Measurements from ENCODE around the gene CLEC10A. TPM values are rescaled to one million over a fixed set of nuclear protein-coding genes. Genes with fewer than 3 reads are reported as not detected.

Gene CLEC10A
- total RNA-seq, 1 donor from 2014 or later, result not detected

- no peaks in the 10 kb centered on the region for H3K4me1 Mint-ChIP-seq
- H3K36me3 Mint-ChIP-seq, result no peaks in the 10 kb centered on the region
- no peaks in the 10 kb centered on the region for H3K9me3 Mint-ChIP-seq
- DNase-seq (ENCODE audit: low spot score in 2 of 2, unreplicated experiment in 2 of 2), result no peak
- H3K27ac Mint-ChIP-seq, result no peak overlapping the region
- H3K4me3 Mint-ChIP-seq, result no peak overlapping the region
- H3K27me3 Mint-ChIP-seq (ENCODE audit: low read depth), result no peaks in the 10 kb centered on the region
- TF ChIP-seq, protein P1, sequence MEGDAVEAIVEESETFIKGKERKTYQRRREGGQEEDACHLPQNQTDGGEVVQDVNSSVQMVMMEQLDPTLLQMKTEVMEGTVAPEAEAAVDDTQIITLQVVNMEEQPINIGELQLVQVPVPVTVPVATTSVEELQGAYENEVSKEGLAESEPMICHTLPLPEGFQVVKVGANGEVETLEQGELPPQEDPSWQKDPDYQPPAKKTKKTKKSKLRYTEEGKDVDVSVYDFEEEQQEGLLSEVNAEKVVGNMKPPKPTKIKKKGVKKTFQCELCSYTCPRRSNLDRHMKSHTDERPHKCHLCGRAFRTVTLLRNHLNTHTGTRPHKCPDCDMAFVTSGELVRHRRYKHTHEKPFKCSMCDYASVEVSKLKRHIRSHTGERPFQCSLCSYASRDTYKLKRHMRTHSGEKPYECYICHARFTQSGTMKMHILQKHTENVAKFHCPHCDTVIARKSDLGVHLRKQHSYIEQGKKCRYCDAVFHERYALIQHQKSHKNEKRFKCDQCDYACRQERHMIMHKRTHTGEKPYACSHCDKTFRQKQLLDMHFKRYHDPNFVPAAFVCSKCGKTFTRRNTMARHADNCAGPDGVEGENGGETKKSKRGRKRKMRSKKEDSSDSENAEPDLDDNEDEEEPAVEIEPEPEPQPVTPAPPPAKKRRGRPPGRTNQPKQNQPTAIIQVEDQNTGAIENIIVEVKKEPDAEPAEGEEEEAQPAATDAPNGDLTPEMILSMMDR (IDR thresholded peaks at IDR 0.05; ENCODE audit: unreplicated experiment), result no peak
Observed at GRCh38 chr17:7109461-7110322, 29.6 kb upstream of the CLEC10A start.

GRCh38 chr17:7108981-7109380, 28.9 kb upstream of the CLEC10A start:
- Mint-ChIP-seq H3K36me3 (no peaks in the 10 kb centered on the region), H3K4me3 (no peak overlapping the region), H3K9me3 (no peaks in the 10 kb centered on the region)

DNA sequence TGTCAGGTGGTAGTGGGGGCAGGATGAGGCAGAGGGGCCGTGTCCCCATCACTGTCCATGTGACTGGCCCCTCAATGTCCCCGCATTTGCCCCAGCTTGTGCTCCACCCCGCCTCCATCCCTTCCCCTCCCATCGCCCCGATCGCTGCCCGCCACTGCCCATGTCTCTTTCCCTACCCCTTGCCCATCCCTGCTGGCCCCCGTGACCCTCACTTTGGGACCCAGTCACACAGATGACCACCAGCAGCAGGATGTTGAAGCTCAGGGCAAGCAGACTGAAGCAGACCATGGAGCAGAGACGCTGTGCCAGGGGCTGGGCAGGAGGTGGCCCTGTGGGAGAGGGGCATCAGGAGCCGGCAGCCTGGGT, 28.5 kb upstream of the CLEC10A start:
- Mint-ChIP-seq H3K27ac (no peak overlapping the region), H3K36me3 (no peaks in the 10 kb centered on the region), H3K4me1 (no peaks in the 10 kb centered on the region), H3K27me3 (ENCODE audit: low read depth) (peaks cover under 1% of the 10 kb centered on the region), H3K9me3 (no peaks in the 10 kb centered on the region), H3K4me3 (no peak overlapping the region)
- DNase-seq (ENCODE audit: low spot score in 2 of 2, unreplicated experiment in 2 of 2), result no peak
- TF ChIP-seq, protein P1 (IDR thresholded peaks at IDR 0.05; ENCODE audit: unreplicated experiment), result no peak

More at GRCh38 chr17:7108981-7109380, 28.9 kb upstream of the CLEC10A start:
- Mint-ChIP-seq H3K27ac (no peak overlapping the region), H3K27me3 (ENCODE audit: low read depth) (no peaks in the 10 kb centered on the region), H3K4me1 (no peaks in the 10 kb centered on the region)
- DNase-seq (ENCODE audit: low spot score in 2 of 2, unreplicated experiment in 2 of 2), result no peak
- TF ChIP-seq, protein P1 (IDR thresholded peaks at IDR 0.05; ENCODE audit: unreplicated experiment), result no peak

GRCh38 chr17:7107795-7108559, 27.9 kb upstream of the CLEC10A start:
- no peak for DNase-seq (ENCODE audit: low spot score in 2 of 2, unreplicated experiment in 2 of 2)
- Mint-ChIP-seq H3K27ac (no peak overlapping the region), H3K9me3 (no peaks in the 10 kb centered on the region), H3K4me1 (no peaks in the 10 kb centered on the region), H3K4me3 (no peak overlapping the region), H3K36me3 (no peaks in the 10 kb centered on the region), H3K27me3 (ENCODE audit: low read depth) (peaks cover 6% of the 10 kb centered on the region)
- TF ChIP-seq, protein P1 (IDR thresholded peaks at IDR 0.05; ENCODE audit: unreplicated experiment), result no peak

DNA sequence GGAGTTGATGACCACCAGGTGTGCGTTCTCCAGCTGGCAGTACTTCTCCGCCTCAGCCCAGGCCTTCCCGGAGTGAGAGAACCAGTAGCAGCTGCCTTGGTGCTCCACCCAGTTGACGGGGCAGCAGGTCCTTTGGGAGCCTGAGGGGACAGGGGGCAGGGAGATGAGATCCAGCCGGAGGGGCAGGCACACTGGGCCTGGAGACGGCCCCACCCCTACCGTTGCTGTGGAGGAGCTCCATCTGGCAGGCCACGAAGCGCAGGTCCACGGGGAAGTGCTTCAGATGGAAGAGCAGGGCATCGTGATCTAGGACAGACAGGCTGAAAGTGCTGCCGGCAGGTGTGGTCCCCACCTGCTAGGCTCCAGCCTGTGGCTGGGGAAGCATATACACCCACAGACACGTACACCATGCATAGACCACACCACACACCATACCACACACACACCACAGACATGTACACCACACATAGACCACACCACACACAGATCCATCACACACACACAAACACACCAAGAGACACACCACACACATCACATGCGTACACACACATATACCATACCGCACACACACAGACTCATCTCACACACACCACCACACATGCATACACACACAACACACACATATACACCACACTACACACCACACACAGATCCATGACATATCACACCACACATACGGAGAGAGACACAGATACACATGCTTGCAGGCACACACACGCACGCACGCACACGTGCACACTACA, 27.1 kb upstream of the CLEC10A start:
- Mint-ChIP-seq H3K27me3 (ENCODE audit: low read depth) (peaks cover 14% of the 10 kb centered on the region), H3K27ac (no peak overlapping the region), H3K4me3 (no peak overlapping the region), H3K36me3 (no peaks in the 10 kb centered on the region), H3K9me3 (no peaks in the 10 kb centered on the region), H3K4me1 (no peaks in the 10 kb centered on the region)
- DNase-seq (ENCODE audit: low spot score in 2 of 2, unreplicated experiment in 2 of 2), result no peak
- TF ChIP-seq, protein P1 (IDR thresholded peaks at IDR 0.05; ENCODE audit: unreplicated experiment), result no peak

Data from mesothelial cell of epicardium (in vitro differentiated cells).